ENCODE data around the gene INCA1.

GRCh38 chr17:4945944-4946280 is 51.4 kb downstream of the INCA1 start:
- TF ChIP-seq MXI1 (IDR thresholded peaks at IDR 0.05; ENCODE audit: low read depth, low read length) (no peak), MAX (IDR thresholded peaks at IDR 0.05; ENCODE audit: low read depth) (no peak), RXRA (IDR thresholded peaks at IDR 0.05; ENCODE audit: borderline replicate concordance, low read depth) (no peak)
- TF ChIP-seq, protein P1, sequence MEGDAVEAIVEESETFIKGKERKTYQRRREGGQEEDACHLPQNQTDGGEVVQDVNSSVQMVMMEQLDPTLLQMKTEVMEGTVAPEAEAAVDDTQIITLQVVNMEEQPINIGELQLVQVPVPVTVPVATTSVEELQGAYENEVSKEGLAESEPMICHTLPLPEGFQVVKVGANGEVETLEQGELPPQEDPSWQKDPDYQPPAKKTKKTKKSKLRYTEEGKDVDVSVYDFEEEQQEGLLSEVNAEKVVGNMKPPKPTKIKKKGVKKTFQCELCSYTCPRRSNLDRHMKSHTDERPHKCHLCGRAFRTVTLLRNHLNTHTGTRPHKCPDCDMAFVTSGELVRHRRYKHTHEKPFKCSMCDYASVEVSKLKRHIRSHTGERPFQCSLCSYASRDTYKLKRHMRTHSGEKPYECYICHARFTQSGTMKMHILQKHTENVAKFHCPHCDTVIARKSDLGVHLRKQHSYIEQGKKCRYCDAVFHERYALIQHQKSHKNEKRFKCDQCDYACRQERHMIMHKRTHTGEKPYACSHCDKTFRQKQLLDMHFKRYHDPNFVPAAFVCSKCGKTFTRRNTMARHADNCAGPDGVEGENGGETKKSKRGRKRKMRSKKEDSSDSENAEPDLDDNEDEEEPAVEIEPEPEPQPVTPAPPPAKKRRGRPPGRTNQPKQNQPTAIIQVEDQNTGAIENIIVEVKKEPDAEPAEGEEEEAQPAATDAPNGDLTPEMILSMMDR (IDR thresholded peaks at IDR 0.05), result no peak
